Activated CD4-positive, alpha-beta memory T cell treated with anti-CD3 and anti-CD28 coated beads, Interleukin-2, amount 10 ng/mL, durations not matched to agents 7 days and 5 days (primary cell): ENCODE measurements around the gene FLT4. TPM values are rescaled to one million over a fixed set of nuclear protein-coding genes. Genes with fewer than 3 reads are reported as not detected.
A peak's percentile ranks its signal among the peaks of the same experiment; 100 is the strongest.
"Not testable (repeated sequence)": the region's sequence is repeated elsewhere in the genome, so short reads cannot be mapped to it uniquely, and the experiment has no call there.

ENCODE experiments used
- CTCF ChIA-PET: fragments of 350-600 bp; sonication (Branson Sonifier 250); formaldehyde crosslinking; loops from one replicate; lab custom pipeline; 2021; ENCODE audit warnings: antibody characterized with exemption, inconsistent platforms; lab: Charles Lee
- POLR2A ChIA-PET: fragments of 350-600 bp; sonication (Branson Sonifier 250); formaldehyde crosslinking; loops from one replicate; lab custom pipeline; 2021; ENCODE audit warnings: antibody characterized with exemption; lab: Charles Lee
- DNase-seq: peaks from one replicate; pipeline ENCODE4 v3.0.0-alpha.2; 2020
- H3K27ac Mint-ChIP-seq: one replicate; pipeline ENCODE4 v1.8.0; 2021; ENCODE audit warnings: mild to moderate bottlenecking, mixed read lengths
- H3K27me3 Mint-ChIP-seq: one replicate; pipeline ENCODE4 v1.8.0; 2021; ENCODE audit warnings: mixed read lengths
- H3K36me3 Mint-ChIP-seq: one replicate; pipeline ENCODE4 v1.8.0; 2021; ENCODE audit warnings: low read depth, mixed read lengths
- H3K4me1 Mint-ChIP-seq: one replicate; pipeline ENCODE4 v1.8.0; 2021; ENCODE audit warnings: mixed read lengths
- H3K4me3 Mint-ChIP-seq: one replicate; pipeline ENCODE4 v1.8.0; 2021; ENCODE audit warnings: mild to moderate bottlenecking, mixed read lengths
- H3K9me3 Mint-ChIP-seq: one replicate; pipeline ENCODE4 v1.8.0; 2021; ENCODE audit warnings: mixed read lengths
- total RNA-seq, 2 experiments: library from RNA; stranded (reverse); gene quantifications; one replicate each; pipeline ENCODE4 v1.2.3, GENCODE V29; 2021

Gene FLT4
- total RNA-seq, 2 experiments from 2014 or later, result 0.38 to 0.45 TPM

DNA sequence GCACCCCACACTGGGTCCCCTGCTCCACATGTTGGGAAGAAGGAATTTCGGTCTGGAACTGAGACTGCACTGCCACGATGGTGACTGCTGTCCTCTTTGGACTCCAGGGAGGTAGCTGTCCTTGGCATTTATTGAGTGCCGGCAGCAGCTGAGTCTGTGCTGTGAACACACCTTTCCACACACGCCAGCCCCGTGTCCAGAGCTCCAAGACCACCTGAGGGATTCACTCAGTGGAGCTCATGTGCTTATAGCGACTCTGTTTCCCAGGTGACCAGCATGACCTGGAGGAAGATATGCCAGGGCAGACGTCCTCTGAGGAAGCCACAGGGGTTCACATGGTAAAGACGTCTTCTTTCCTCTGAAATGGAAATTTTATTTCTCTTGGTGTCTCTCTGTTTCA, 33.2 kb upstream of the FLT4 start:
- Mint-ChIP-seq H3K4me3 (no peak overlapping the region), H3K4me1 (no peaks in the 10 kb centered on the region), H3K36me3 (no peaks in the 10 kb centered on the region), H3K27me3 (peaks cover 13% of the 10 kb centered on the region), H3K27ac (no peak overlapping the region), H3K9me3 (no peaks in the 10 kb centered on the region)
- DNase-seq, result no peak
- POLR2A ChIA-PET, result no interaction called here
- CTCF ChIA-PET, result no interaction called here

- DNase-seq, CTCF ChIA-PET, H3K4me3 Mint-ChIP-seq, H3K36me3 Mint-ChIP-seq, H3K9me3 Mint-ChIP-seq, POLR2A ChIA-PET, H3K27ac Mint-ChIP-seq, H3K4me1 Mint-ChIP-seq: not testable (repeated sequence)
- peaks cover 13% of the 10 kb centered on the region for H3K27me3 Mint-ChIP-seq
Observed at GRCh38 chr5:180682008-180682407, 32.6 kb upstream of the FLT4 start.

GRCh38 chr5:180678319-180678718, 28.9 kb upstream of the FLT4 start:
- ChIA-PET POLR2A (interaction anchor here (1.2 kb wide), 1 partner anchor 153 kb away, joined by 3 read pairs; no protein-coding TSS in a partner anchor), CTCF (interaction anchor here (1.0 kb wide), 1 partner anchor 110 kb away, joined by 3 read pairs; no protein-coding TSS in a partner anchor)
- H3K4me3 Mint-ChIP-seq, H3K36me3 Mint-ChIP-seq, H3K27ac Mint-ChIP-seq, DNase-seq, H3K4me1 Mint-ChIP-seq, H3K9me3 Mint-ChIP-seq: not testable (repeated sequence)
- H3K27me3 Mint-ChIP-seq, result peaks cover 12% of the 10 kb centered on the region

DNA sequence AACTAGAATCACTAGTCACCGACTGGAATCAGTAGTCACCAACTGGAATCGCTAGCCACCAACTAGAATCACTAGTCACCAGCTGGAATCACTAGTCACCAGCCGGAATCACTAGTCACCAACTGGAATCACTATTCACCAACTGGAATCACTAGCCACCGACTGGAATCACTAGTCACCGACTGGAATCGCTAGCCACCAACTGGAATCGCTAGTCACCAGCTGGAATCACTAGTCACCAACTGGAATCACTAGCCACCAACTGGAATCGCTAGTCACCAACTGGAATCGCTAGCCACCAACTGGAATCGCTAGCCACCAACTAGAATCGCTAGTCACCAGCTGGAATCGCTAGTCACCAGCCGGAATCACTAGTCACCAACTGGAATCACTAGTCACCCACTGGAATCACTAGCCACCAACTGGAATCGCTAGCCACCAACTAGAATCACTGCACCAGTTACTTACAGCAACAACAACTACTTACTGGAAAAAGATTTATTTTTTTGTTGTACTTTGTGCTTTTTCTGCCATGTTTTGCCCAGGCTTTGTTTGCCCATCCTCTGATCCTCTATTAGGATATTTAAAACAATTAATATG, 25.7 kb upstream of the FLT4 start:
- Mint-ChIP-seq H3K27me3 (peaks cover 15% of the 10 kb centered on the region), H3K4me3 (no peak overlapping the region), H3K27ac (no peak overlapping the region), H3K9me3 (no peaks in the 10 kb centered on the region), H3K36me3 (no peaks in the 10 kb centered on the region), H3K4me1 (peaks cover 4% of the 10 kb centered on the region)
- no peak for DNase-seq
- CTCF ChIA-PET, result no interaction called here
- POLR2A ChIA-PET, result no interaction called here

DNA sequence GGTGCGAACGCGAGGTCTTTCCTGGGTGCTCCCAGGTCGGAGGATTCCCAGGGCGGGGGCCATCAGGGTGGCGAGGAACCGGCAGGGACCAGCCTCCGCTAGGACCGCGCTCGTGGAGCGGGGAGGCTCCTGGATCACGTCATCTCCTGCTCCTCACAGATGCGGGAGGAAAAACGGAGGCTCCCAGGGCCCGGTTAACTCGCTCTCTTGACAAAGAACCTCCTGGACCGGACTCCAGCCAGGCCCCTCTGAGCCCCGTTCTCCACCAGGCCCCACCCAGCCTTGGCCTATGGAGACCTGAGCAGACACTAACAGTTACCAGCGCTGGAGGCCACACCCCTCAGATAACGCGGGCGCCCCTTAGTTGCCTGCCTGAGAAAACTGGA, 24.7 kb upstream of the FLT4 start:
- CTCF ChIA-PET, H3K4me1 Mint-ChIP-seq, H3K27ac Mint-ChIP-seq, H3K9me3 Mint-ChIP-seq, POLR2A ChIA-PET, H3K4me3 Mint-ChIP-seq, DNase-seq, H3K36me3 Mint-ChIP-seq: not testable (repeated sequence)
- H3K27me3 Mint-ChIP-seq, result peaks cover 15% of the 10 kb centered on the region

GRCh38 chr5:180673371-180674089, 24.1 kb upstream of the FLT4 start:
- H3K36me3 Mint-ChIP-seq, result no peaks in the 10 kb centered on the region
- no peak for DNase-seq
- no peak overlapping the region for H3K27ac Mint-ChIP-seq
- POLR2A ChIA-PET, result no interaction called here
- H3K9me3 Mint-ChIP-seq, result no peaks in the 10 kb centered on the region
- peaks cover 15% of the 10 kb centered on the region for H3K27me3 Mint-ChIP-seq
- peaks cover 4% of the 10 kb centered on the region for H3K4me1 Mint-ChIP-seq
- CTCF ChIA-PET, result no interaction called here
- H3K4me3 Mint-ChIP-seq, result no peak overlapping the region

DNA sequence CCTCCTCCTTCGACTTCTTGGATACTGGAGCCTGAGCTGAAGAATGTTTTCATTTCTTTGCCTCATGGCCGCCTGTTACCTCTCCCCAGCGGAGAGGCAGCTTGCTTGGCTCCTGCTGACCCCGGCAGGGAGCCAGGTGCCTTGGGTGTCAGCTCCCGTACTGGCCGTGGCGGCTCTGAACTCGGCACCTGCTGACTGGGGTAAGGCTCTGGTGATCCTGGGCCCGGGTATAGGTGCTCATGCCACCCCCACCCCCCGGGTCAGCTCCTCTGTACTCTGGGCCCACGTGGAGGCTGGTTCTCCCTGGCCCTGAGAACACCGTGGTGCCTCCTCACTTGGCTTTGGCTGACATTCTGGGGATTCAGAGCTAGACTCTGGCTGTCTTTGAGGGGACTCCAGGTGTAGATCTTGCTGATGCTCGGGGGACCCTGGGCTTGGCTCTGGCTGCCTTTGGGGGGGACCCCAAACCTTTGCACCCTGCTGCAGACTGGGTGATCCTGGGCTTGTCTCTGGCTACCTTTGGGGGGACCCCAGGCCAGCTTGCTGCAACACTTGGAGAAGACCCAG, 22.6 kb upstream of the FLT4 start:
- DNase-seq, H3K9me3 Mint-ChIP-seq, H3K27ac Mint-ChIP-seq, H3K4me3 Mint-ChIP-seq, POLR2A ChIA-PET, CTCF ChIA-PET, H3K36me3 Mint-ChIP-seq, H3K4me1 Mint-ChIP-seq: not testable (repeated sequence)
- H3K27me3 Mint-ChIP-seq, result peaks cover 15% of the 10 kb centered on the region

GRCh38 chr5:180670586-180671359, 21.4 kb upstream of the FLT4 start:
- H3K27ac Mint-ChIP-seq, result no peak overlapping the region
- ChIA-PET CTCF (interaction anchor here (0.8 to 1.2 kb wide), 3 partner anchors 9 to 21 kb away, joined by 3 to 5 read pairs (median 3); partner anchors contain the start of gene FLT4), POLR2A (no interaction called here)
- H3K27me3 Mint-ChIP-seq, result peaks cover 11% of the 10 kb centered on the region
- peak; percentile 54 for DNase-seq
- H3K4me3 Mint-ChIP-seq, result no peak overlapping the region
- H3K9me3 Mint-ChIP-seq, result no peaks in the 10 kb centered on the region
- H3K36me3 Mint-ChIP-seq, result no peaks in the 10 kb centered on the region
- peaks cover 4% of the 10 kb centered on the region for H3K4me1 Mint-ChIP-seq

- ChIA-PET POLR2A (no interaction called here), CTCF (interaction anchor here (0.8 to 1.2 kb wide), 3 partner anchors 10 to 21 kb away, joined by 3 to 5 read pairs (median 3); partner anchors contain the start of gene FLT4)
- Mint-ChIP-seq H3K27me3 (peaks cover 11% of the 10 kb centered on the region), H3K27ac (no peak overlapping the region), H3K9me3 (no peaks in the 10 kb centered on the region), H3K4me3 (no peak overlapping the region), H3K36me3 (no peaks in the 10 kb centered on the region), H3K4me1 (peaks cover 4% of the 10 kb centered on the region)
- DNase-seq, result no peak
Observed at GRCh38 chr5:180670157-180670556, 20.8 kb upstream of the FLT4 start.

DNA sequence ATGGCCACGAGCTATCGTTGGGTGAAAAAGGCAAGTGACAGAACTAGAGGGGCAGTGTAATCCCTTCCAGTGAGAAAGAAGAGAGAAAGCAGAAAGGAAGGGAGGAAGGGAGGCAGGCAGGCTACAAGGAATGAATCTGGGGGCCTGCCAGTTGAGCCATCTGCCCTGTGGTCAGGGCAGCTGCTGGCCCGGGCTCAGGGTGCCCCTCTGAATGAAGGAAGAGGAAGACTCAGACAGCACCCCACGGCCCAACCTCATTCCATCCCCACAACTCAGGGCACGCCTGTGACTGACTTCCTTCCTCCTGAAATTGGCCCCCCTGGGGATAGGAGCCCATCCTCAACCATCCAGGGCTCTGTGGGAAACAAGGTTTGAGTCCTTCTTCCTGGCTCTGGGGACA, 20.3 kb upstream of the FLT4 start:
- Mint-ChIP-seq H3K36me3 (no peaks in the 10 kb centered on the region), H3K9me3 (no peaks in the 10 kb centered on the region), H3K4me3 (no peak overlapping the region), H3K27ac (no peak overlapping the region), H3K4me1 (peaks cover 4% of the 10 kb centered on the region), H3K27me3 (peaks cover 8% of the 10 kb centered on the region)
- ChIA-PET CTCF (no interaction called here), POLR2A (no interaction called here)
- no peak for DNase-seq

- Mint-ChIP-seq H3K27ac (no peak overlapping the region), H3K4me3 (no peak overlapping the region), H3K9me3 (no peaks in the 10 kb centered on the region), H3K4me1 (peaks cover 4% of the 10 kb centered on the region), H3K36me3 (no peaks in the 10 kb centered on the region), H3K27me3 (peaks cover 5% of the 10 kb centered on the region)
- ChIA-PET CTCF (no interaction called here), POLR2A (no interaction called here)
- DNase-seq, result no peak
Observed at GRCh38 chr5:180668835-180669596, 19.6 kb upstream of the FLT4 start.

- POLR2A ChIA-PET, result no interaction called here
- Mint-ChIP-seq H3K27ac (no peak overlapping the region), H3K36me3 (no peaks in the 10 kb centered on the region), H3K27me3 (peaks cover 2% of the 10 kb centered on the region), H3K4me3 (no peak overlapping the region), H3K4me1 (peaks cover 4% of the 10 kb centered on the region), H3K9me3 (no peaks in the 10 kb centered on the region)
- DNase-seq, result no peak
- CTCF ChIA-PET, result no interaction called here
Observed at GRCh38 chr5:180666812-180667211, 17.4 kb upstream of the FLT4 start.
